ENCODE measurements around the gene UBAC2. TPM values are rescaled to one million over a fixed set of nuclear protein-coding genes. Genes with fewer than 3 reads are reported as not detected.

The UBAC2 gene
- total RNA-seq, 1 experiment from 2014 or later = 103 TPM

DNA sequence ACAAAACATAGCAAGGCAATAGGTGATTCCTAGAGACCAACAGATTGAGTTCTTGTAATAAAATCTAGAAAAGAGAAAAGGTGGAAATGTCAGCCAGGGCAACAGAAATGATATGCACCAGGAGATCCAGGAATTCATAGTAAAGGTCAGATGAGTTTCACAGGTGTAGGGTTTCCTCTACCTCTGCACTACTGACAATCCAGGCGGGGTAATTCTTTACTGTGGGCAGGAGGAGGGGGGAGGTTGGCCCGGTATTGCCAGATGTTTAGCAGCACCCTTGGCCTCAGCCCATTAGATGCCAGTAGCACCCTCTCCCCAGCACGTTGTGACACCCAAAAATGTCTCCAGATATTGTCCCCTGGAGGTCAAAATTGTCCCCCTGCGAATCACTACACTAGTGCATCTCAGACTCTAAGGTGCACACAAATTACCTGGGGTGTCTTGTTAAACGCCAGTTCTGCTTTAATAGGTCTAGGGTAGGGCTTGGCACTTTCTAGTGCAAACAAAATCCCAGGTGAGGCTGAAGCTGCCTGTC lies 3.5 kb upstream of the UBAC2 start:
- no peak overlapping the region for H3K4me3 Mint-ChIP-seq (ENCODE audit: unreplicated experiment)
- ChIA-PET POLR2A (no interaction called here), CTCF (interaction anchor here (1.4 kb wide), 1 partner anchor 69 kb away, joined by 4 read pairs; no protein-coding TSS in a partner anchor)
- Histone ChIP-seq H3K9me3 (no peaks in the 10 kb centered on the region), H3K4me1 (peaks cover 17% of the 10 kb centered on the region), H3K4me3 (ENCODE audit: low read depth, low read length) (no peak overlapping the region), H3K36me3 (ENCODE audit: control insufficient read depth, insufficient read depth, low read length) (no peaks in the 10 kb centered on the region), H3K27me3 (replicated peaks; ENCODE audit: control insufficient read depth, insufficient read depth, low read length) (no peaks in the 10 kb centered on the region)
- H3K27me3 Mint-ChIP-seq (ENCODE audit: insufficient read depth, unreplicated experiment) = no peaks in the 10 kb centered on the region
- DNase-seq = no peak
- intact Hi-C loops (cut with micrococcal nuclease; ENCODE audit: unreplicated experiment) = no loop called here
- H3K27ac Mint-ChIP-seq (ENCODE audit: unreplicated experiment) = no peak overlapping the region
- H3K4me1 Mint-ChIP-seq (ENCODE audit: low read depth, unreplicated experiment) = peaks cover 6% of the 10 kb centered on the region
- no TSS peak for BruUV-seq (replicated peaks)
- TF ChIP-seq, protein P1, sequence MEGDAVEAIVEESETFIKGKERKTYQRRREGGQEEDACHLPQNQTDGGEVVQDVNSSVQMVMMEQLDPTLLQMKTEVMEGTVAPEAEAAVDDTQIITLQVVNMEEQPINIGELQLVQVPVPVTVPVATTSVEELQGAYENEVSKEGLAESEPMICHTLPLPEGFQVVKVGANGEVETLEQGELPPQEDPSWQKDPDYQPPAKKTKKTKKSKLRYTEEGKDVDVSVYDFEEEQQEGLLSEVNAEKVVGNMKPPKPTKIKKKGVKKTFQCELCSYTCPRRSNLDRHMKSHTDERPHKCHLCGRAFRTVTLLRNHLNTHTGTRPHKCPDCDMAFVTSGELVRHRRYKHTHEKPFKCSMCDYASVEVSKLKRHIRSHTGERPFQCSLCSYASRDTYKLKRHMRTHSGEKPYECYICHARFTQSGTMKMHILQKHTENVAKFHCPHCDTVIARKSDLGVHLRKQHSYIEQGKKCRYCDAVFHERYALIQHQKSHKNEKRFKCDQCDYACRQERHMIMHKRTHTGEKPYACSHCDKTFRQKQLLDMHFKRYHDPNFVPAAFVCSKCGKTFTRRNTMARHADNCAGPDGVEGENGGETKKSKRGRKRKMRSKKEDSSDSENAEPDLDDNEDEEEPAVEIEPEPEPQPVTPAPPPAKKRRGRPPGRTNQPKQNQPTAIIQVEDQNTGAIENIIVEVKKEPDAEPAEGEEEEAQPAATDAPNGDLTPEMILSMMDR (IDR thresholded peaks at IDR 0.05; ENCODE audit: insufficient read depth in 1 of 2, low read depth in 1 of 2, low read length in 1 of 2, severe bottlenecking in 1 of 2, unreplicated experiment in 1 of 2) = no peak
- H3K36me3 Mint-ChIP-seq (ENCODE audit: insufficient read depth, unreplicated experiment) = peaks cover 36% of the 10 kb centered on the region
- no peaks in the 10 kb centered on the region for H3K9me3 Mint-ChIP-seq (ENCODE audit: unreplicated experiment)

- H3K27me3 Mint-ChIP-seq (ENCODE audit: insufficient read depth, unreplicated experiment) = no peaks in the 10 kb centered on the region
- intact Hi-C loops (cut with micrococcal nuclease; ENCODE audit: unreplicated experiment) = loop anchor here (1.0 to 2.0 kb wide), 2 partner anchors 113 to 302 kb away; partner anchors contain the start of gene TM9SF2
- POLR2A ChIA-PET = interaction anchor here (0.8 to 1.2 kb wide), 4 partner anchors 15 to 274 kb away, joined by 3 to 5 read pairs (median 4); no protein-coding TSS in a partner anchor
Measured at GRCh38 chr13:99199541-99200431, 868 bp upstream of the UBAC2 start.

More at GRCh38 chr13:99199541-99200431, 868 bp upstream of the UBAC2 start:
- Histone ChIP-seq H3K36me3 (ENCODE audit: control insufficient read depth, insufficient read depth, low read length) (no peaks in the 10 kb centered on the region), H3K4me1 (peaks cover 19% of the 10 kb centered on the region), H3K9me3 (no peaks in the 10 kb centered on the region), H3K27me3 (replicated peaks; ENCODE audit: control insufficient read depth, insufficient read depth, low read length) (no peaks in the 10 kb centered on the region), H3K4me3 (ENCODE audit: low read depth, low read length) (peak overlapping the region; percentile 89)
- Mint-ChIP-seq H3K9me3 (ENCODE audit: unreplicated experiment) (no peaks in the 10 kb centered on the region), H3K27ac (ENCODE audit: unreplicated experiment) (peak overlapping the region; percentile 85), H3K4me3 (ENCODE audit: unreplicated experiment) (peak overlapping the region; percentile 92), H3K36me3 (ENCODE audit: insufficient read depth, unreplicated experiment) (peaks cover 43% of the 10 kb centered on the region), H3K4me1 (ENCODE audit: low read depth, unreplicated experiment) (peaks cover 22% of the 10 kb centered on the region)
- DNase-seq = no peak
- TF ChIP-seq, protein P1 (IDR thresholded peaks at IDR 0.05; ENCODE audit: insufficient read depth in 1 of 2, low read depth in 1 of 2, low read length in 1 of 2, severe bottlenecking in 1 of 2, unreplicated experiment in 1 of 2) = no peak
- TSS peak; percentile 67 for BruUV-seq (replicated peaks)
- CTCF ChIA-PET = interaction anchor here (1.0 to 2.7 kb wide), 3 partner anchors 23 to 70 kb away, joined by 3 to 15 read pairs (median 5); no protein-coding TSS in a partner anchor
